Measurements from ENCODE around the gene PPP1R9B.
A peak's percentile ranks its signal among the peaks of the same experiment; 100 is the strongest.

PPP1R9B gene

DNA sequence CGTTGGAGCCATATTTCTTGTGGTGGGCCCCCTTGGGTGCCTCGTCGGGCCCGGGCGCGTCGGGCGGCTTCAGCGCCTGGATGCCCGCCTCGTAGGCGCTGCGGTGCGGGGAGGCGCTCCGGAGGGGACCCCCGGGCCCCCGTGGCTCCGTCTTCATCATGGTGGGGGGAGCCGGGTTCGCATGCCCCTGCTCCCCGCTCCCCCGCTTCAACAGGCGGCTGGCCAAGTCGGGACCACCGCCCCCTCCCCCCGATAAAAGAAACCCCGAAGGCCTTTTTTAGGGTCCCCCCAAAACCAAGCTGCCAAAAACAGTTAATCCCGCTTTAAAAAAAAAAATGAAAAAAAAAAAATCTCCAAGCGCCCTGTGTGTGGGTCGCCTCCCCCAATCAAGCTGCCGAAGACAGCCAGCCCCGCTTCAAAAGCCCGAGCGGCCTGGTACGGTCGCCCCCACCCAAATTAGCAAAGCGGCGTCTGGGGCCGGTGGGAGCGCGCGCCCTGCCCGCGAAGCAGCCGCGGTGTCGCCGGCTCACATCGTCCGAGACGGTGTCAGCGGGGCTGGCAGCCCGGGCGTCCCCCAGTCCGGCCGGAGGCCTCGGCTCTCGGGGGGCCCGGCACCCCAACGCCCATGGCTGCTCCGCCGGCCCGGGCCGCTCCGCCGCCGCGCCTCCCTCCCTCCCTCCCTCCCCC, at the start of gene PPP1R9B:
Gene PPP1R9B, minus strand, starts transcription at position 324 of the 687 bp plus-strand sequence. Its CDS starts 164 bp downstream, at position 160.
- no peak for DNase-seq

DNA sequence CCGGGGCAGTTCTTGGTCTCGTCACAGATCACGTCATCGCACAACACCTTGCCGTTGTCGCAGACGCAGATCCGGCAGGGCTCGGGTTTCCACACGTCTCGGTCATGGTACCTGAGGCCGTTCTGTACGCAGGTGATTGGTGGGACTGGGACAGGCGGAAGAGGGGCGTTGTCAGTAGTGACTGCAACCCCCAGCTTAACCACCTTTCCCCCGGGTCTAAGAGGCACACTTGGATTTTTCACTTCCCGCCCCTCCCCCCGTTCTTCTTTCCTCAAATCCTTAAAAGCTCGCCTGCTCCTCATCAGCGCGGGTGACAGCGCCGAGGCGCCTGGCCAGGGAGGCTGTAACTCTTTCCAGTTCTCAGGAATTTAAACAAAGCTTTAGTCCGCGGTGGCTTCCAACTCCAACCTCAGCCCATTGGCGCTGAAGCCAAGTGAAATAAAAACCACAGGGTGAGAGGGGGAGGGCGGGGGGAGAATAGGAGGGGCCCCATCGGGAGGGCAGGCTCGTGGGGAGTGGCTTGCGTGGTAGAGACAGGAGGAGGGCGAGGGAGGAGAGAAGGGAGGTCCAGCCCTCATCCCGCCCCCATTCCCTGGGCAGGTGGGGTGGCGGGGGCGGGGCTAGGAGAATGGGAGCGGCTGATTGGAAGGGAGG, 49.5 kb upstream of the PPP1R9B start:
- peak; percentile 78 for DNase-seq

- no peak for DNase-seq
Measured at GRCh38 chr17:50199211-50199802, 48.8 kb upstream of the PPP1R9B start.

DNA sequence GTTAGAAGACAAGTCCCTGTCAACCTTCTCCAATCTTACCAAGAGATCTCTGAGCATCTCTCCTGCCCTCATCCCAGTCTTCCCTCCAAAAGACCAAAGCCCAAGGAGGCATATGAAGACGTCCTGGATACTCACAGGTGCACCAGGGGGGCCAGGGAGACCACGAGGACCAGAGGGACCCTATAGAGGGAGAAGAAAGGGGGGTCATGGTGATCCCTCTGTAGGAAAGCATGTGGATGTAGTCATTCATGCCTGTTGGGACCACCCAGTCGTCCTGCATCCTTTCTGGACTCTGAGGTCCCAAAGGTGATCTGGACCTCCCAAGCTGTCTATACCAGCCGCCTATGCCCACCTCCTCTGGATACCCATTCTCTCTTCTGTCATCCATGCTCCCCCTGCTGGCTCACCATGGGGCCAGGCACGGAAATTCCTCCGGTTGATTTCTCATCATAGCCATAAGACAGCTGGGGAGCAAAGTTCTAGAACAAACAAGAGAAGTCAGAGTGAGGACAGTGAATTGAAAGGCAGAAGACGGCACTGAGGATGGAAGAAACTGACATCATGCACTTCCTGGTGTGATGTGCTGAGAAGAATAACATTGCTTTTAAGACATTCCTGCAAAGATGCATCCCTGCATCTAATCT, 47.7 kb upstream of the PPP1R9B start:
- no peak for DNase-seq

DNA sequence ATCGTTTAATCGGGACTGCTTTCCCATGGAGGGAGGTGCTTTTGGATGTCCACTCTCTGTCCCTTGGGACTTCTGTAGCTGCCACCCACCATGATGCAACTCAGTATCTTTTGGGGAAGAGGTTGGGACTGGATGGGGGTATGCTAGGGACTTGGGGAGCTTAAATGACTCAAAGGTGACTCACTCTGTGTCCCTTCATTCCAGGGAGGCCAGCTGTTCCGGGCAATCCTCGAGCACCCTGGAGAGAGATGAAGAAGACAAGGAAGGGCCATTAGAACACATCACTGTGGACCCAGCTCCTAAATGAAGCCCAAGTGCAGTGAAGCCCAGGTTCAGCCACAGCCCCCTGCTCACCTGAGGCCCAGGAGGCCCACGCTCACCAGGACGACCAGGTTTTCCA, 46.3 kb upstream of the PPP1R9B start:
- DNase-seq: no peak

- DNase-seq: no peak
Measured at GRCh38 chr17:50196036-50196435, 45.6 kb upstream of the PPP1R9B start.

DNA sequence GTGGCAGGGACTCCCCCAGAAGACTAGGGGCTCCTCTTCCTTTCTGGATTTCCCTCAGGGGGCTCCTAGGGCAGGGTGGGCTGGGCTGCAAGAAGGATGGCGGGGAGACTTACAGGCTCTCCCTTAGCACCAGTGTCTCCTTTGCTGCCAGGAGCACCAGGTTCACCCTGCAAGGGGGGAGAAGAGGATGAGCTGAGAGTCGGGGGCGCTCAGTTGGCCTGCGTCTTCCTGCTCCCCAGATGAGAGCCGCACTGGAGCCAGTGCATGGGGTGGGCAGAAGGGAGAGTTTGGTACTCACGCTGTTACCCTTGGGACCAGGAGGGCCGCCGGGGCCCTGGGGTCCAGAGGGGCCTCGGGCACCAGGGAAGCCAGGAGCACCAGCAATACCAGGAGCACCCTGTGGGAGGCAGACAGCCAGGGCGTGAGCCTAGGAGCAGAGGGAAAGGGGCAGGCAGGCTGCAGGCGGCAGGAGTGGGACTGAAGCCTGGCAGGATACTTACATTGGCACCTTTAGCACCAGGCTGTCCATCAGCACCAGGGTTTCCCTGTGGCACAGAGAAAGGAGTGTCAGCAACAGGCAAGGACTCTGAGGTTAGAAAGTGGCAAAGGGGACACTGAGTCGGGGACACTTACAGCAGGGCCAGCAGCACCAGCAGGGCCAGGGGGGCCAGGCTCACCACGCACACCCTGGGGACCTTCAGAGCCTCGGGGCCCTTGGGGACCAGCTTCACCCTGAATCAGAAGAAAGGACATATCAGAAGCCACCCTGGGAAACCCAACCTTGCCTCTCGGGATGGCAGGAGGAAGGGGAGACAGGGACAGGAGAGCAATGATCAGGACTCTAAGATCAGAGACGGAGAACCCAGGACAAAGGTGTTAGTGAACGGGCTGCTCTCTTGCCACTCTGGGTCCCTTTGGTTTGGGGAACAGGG, 44.7 kb upstream of the PPP1R9B start:
- no peak for DNase-seq

DNA sequence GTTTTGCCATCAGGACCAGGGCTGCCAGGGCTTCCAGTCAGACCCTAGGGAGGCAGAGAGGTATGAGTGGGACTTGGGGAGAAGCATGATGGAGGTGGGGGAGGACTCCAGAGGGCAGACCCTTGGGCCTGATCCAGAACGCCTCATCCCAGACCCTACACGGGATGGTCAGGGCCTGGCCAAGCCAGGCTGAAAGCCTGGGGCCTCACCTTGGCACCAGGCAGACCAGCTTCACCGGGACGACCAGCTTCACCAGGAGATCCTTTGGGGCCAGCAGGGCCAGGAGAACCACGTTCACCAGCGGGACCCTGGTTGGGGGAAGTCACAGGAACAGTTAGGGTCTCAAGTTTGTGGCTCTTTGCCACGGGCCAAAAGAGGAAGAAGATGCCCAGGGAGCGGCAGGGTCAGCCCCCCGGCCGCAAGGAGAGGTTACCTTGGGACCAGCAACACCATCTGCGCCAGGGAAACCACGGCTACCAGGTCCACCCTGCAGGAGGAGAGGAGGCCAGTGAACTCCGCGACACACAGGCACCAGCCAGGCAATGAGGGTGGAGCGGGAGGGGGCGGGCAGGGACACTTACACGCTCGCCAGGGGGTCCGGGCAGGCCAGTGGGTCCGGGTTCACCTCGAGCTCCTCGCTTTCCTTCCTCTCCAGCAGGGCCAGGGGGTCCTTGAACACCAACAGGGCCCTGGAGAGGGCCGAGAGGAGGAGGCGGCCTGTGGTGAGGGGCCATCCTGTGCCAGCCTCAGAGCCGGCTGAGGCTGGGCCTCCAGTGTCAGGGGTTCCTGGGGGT, 43.9 kb upstream of the PPP1R9B start:
- DNase-seq: no peak

GRCh38 chr17:50192618-50193291, 42.3 kb upstream of the PPP1R9B start:
- no peak for DNase-seq

DNA sequence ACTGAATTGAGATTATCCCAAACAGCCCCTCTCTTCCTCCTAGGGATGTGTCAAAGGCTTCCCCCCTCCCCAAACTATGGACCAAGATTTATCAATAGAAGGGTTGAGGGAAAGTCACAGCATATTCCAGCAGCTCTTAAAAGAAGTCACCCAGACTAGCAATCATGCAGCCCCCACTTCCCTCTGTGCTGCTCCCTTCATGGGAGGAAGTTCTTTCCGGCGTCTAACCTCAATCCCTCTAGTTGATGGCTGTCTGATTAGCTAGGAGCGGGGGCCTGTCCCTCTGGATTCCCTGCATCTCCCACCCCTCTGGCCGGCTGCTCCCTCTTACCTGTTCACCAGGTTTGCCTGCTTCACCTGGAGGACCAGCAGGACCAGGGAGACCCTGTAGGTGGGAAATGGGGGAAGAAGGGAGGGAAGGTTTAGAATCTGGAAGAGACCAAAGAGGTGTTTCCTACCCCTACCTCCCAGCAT, 41.7 kb upstream of the PPP1R9B start:
- DNase-seq: no peak

DNA sequence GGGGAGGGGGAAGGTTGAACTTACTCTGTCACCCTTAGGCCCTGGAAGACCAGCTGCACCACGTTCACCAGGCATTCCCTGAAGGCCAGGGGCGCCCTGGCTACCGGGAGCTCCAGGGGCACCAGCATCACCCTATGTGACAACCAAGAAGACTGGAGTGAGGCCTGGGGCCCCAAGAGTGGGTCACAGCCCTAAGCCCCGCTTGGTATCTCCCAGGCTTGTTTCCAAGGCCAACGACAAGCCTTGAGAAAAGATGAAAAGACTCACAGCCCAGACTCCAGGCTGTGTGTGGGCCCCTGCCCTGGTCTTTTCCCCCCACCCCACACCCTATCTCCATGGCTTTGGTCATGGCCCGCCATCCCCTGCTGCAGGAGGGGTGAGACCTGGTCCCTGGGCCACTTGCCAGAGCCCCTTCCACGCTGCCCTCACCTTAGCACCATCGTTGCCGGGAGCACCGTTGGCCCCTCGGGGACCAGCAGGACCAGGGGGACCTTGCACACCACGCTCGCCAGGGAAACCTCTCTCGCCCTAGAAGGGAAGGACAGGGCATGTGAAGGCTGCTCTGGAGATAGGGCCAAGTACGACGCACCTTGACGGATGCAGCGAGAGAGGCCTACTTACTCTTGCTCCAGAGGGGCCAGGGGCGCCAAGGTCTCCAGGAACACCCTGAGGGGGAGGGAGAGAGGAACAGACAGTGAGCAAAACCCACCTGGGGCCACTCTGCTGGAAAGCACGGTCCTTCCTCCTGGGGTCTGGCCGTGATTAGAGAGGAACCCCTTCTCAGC, 41.1 kb upstream of the PPP1R9B start:
- no peak for DNase-seq

GRCh38 chr17:50190603-50191358, 40.3 kb upstream of the PPP1R9B start:
- no peak for DNase-seq

GRCh38 chr17:50190293-50190602, 39.8 kb upstream of the PPP1R9B start:
- DNase-seq: no peak

DNA sequence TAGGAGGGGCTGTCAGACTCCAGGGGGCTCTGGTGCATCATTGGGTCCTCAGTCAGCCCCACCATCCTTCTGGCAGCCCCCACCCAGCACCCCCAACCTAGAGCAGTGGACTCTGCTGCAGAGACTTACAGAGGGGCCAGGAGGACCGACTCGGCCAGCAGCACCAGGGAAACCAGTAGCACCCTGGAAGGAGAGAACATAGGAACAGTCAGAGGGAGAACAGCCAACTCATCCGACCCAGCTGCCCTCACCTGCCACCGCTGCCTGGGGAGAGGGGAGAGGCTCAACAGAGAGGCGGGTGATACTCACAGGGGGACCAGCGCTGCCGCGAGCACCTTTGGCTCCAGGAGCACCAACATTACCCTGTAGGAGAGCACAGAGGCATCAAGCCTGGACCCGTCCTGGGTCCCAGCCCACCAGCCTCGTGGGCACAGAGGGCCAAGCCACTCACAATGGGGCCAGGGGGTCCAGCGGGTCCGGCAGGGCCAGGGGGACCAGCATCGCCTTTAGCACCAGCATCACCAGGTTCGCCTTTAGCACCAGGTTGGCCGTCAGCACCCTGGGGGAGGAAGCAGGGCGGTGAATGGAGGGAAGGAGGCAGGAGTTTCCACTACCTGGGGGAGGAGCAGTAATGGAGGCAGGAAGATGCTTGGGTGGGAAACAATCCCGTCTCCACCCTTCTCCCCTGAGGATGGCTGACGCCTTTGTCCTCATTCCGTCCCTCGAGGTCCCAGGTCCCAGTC, 39.2 kb upstream of the PPP1R9B start:
- no peak for DNase-seq

DNA sequence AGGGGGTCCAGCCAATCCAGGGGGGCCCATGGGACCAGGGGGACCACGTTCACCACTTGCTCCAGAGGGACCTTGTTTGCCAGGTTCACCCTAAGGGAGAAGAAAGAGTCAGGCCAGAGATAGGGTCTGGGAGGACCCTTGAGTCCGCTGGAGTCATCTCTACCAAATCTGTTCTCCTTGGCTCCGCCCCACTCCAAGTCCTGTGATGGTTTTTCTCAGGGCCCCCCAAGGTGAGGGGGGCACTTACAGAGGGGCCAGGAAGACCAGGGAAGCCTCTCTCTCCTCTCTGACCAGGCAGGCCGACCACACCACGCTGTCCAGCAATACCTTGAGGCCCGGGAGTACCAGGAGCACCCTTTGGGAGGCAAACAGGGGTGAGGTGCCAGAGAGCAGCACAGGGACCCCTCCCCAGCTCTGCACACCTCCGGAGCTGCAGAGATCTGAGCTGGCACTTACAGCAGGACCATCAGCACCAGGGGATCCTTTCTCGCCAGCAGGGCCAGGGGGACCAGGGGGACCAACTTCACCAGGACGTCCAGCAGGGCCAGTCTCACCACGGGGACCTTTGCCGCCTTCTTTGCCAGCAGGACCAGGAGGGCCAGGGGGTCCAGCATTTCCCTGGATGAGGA, 38.6 kb upstream of the PPP1R9B start:
- no peak for DNase-seq

DNA sequence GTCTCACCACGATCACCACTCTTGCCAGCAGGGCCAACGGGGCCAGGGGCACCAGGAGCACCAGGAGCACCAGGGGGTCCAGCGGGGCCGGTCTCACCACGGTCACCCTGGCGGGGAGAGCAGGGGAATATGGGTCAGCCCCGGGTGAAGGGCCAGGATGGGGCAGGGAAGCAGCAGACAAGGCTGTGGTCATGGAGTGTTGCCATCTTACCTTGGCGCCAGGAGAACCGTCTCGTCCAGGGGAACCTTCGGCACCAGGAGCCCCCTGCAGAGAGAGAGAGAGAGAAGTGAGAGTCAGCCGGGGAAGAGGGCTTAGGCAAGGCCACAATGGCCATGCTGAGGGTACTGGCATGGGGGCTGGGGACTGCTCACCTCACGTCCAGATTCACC, 38.0 kb upstream of the PPP1R9B start:
- DNase-seq: no peak

DNA sequence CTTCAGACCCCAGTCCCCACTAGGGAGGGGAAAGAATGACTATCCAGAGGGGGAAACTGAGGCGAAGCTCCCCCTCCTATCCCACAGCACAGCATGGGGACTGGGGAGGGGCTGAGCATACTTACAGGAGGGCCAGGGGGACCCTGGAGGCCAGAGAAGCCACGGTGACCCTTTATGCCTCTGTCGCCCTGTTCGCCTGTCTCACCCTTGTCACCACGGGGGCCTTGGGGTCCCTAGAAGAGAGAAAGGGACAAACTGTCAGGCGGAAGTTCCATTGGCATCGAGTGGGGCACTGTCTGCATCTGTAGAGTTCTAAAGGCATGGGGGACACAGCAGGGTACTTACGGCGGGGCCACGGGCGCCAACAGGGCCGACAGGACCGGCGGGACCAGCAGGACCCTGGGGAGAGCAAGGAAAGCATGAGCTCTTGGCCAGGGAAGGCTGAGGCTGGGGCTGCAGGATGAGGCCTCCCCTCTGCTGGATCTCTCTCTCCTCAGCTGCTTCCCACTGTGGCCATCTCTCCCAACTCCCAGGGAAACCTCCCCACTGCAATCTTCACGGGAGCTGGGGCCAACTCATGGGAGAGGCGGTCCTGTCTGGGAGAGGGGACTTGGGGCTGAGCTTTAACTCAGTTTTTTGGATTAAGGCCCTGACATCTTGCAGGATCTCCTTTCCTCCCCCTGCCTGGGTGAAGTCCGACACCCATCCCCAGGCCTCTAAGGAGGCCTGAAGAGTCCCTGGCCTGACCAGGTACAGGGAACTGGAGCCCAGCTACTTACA, 37.5 kb upstream of the PPP1R9B start:
- no peak for DNase-seq

DNA sequence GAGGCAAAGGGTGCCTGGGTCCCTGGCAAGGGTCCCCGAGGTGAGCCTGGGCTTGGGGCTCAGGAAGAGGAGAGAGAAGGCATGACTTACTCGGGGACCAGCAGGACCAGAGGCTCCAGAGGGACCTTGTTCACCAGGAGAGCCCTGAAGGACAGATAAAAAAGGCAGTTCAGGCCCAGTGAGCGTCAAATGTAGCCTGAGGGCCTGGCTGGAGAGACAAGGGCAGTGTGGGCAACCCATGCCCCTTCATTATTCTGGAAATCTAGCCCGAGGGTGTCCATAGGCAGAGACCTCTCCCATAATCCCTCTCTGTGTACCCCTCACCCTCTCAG, 36.9 kb upstream of the PPP1R9B start:
- DNase-seq: no peak
